Sciatic nerve (tissue), 2 donors: Measurements from ENCODE around the gene UBXN6. TPM values are rescaled to one million over a fixed set of nuclear protein-coding genes. Genes with fewer than 3 reads are reported as not detected.

Experiments used
- ATAC-seq: fragments of 200-7000 bp; cut with Tn5 transposase; one replicate; pipeline ENCODE4 v1.9.1; 2020; ENCODE audit warnings: mild to moderate bottlenecking, moderate library complexity
- DNase-seq: peaks from one replicate; pipeline ENCODE4 v3.0.0-alpha.2; 2020; ENCODE audit warnings: low spot score
- intact Hi-C: fragments of 100-400 bp; cut with DNase I; formaldehyde crosslinking; loops from one replicate; pipeline ENCODE4 v1.14.2; 2022
- total RNA-seq: library from RNA; stranded (reverse); fragmentation: NEBNext Ultra II Directional; extraction: Animal tissue kit (Norgen Biotek cat#: 25700); gene quantifications from one replicate; pipeline ENCODE4 v1.2.1, GENCODE V29; 2021
- donor health status: DM: no; HTN: no; CAD: no.
- donor health status: DM: no; HTN: no; CAD: no.

The UBXN6 gene
- 107 TPM for total RNA-seq

- peak; percentile 90 for ATAC-seq
- DNase-seq, result peak; percentile 98
- intact Hi-C loops, result no loop called here
These were observed at the start of gene UBXN6 for GRCh38 chr19:4457654-4458395. Gene UBXN6, minus strand, starts transcription at chr19:4457794. Its CDS starts 97 bp downstream, at chr19:4457697.

GRCh38 chr19:4507150-4507452 lies 49.5 kb upstream of the UBXN6 start:
- intact Hi-C loops, result no loop called here
- ATAC-seq (no peak), DNase-seq (no peak)

GRCh38 chr19:4506449-4507149 lies 49.0 kb upstream of the UBXN6 start:
- ATAC-seq, result no peak
- intact Hi-C loops, result no loop called here
- DNase-seq, result no peak

- ATAC-seq, result no peak
- no peak for DNase-seq
- intact Hi-C loops, result no loop called here
These were observed 48.2 kb upstream of the UBXN6 start for GRCh38 chr19:4505570-4506448.

- ATAC-seq, result peak; percentile 20
- intact Hi-C loops, result no loop called here
- no peak for DNase-seq
These were observed 47.4 kb upstream of the UBXN6 start for GRCh38 chr19:4504891-4505569.

GRCh38 chr19:4504297-4504701 lies 46.7 kb upstream of the UBXN6 start:
- intact Hi-C loops, result no loop called here
- DNase-seq, result no peak
- ATAC-seq, result peak; percentile 18

DNA sequence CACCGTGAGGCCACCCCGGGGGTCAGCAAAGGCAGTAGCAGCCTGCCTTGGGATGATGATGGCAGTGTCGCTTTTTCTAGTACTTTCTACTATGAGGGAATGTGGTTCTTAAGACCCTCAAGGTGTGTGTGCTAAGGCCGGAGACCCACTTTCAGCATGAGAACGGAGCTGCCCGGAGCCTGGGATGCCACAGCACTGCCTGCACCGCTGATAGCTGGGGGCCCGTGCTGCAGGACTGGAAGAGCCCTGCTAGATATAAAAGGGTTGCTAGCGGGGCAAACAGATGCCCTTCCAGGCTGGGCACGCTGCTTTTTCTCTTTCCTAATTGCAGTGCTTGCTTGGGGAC lies 46.2 kb upstream of the UBXN6 start:
- ATAC-seq, result no peak
- intact Hi-C loops, result no loop called here

GRCh38 chr19:4503132-4503824 lies 45.7 kb upstream of the UBXN6 start:
- intact Hi-C loops, result no loop called here
- DNase-seq (peak; percentile 57), ATAC-seq (no peak)

More for the DNA sequence above, 46.2 kb upstream of the UBXN6 start:
- DNase-seq, result no peak

DNA sequence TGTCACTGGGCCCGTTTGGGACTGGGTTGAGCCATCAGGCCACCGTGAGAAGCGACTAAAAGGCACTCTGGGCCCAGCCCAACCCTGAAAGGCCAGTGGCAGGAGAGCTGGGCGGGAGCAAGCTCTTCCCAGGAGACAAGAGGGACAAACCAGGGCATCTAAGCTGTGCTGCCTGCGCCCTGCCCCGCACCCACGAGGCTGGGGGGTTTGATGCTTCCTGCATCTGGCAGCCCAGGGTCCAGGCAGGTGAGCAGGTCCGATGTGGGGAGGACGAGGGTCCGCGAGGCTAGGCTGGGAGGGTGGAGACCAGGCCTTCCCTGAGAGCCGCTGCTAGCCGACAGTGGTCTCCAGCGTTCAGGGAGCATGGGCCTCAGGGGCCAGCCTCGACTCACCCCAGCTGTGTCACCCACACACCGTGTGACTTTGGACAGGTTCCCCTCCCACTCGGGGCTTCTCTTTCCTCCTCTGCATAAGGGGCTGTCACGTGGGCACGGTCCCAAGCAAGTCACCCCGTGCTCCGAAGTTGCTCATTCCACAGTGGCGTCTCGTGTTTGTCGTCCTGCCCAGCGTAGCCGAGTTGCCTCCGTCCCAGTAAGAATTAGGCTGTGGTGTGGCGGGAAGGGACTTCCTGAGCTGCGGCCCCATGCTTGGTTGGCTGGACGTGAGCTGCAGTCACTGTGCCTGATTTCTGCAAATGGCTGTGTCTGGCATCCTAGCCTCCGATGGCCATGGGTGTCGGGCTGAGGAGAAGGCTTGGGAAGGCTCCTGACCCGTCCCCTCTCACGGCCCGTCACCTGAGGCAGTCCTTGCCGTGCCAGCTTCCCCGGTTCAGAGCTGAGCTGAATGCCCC lies 44.9 kb upstream of the UBXN6 start:
- intact Hi-C loops, result no loop called here
- DNase-seq (no peak), ATAC-seq (no peak)

- ATAC-seq (no peak), DNase-seq (peak; percentile 51)
- intact Hi-C loops, result no loop called here
These were observed 44.1 kb upstream of the UBXN6 start for GRCh38 chr19:4501691-4502090.

GRCh38 chr19:4500841-4501591 lies 43.4 kb upstream of the UBXN6 start:
- intact Hi-C loops, result no loop called here
- no peak for ATAC-seq
- DNase-seq, result peak; percentile 55

- intact Hi-C loops, result no loop called here
- ATAC-seq (no peak), DNase-seq (no peak)
These were observed 42.3 kb upstream of the UBXN6 start for GRCh38 chr19:4499855-4500254.

- intact Hi-C loops, result no loop called here
- DNase-seq (no peak), ATAC-seq (no peak)
These were observed 41.7 kb upstream of the UBXN6 start for GRCh38 chr19:4499318-4499717.

- ATAC-seq, result no peak
- intact Hi-C loops, result no loop called here
- no peak for DNase-seq
These were observed 41.1 kb upstream of the UBXN6 start for GRCh38 chr19:4498694-4499093.

DNA sequence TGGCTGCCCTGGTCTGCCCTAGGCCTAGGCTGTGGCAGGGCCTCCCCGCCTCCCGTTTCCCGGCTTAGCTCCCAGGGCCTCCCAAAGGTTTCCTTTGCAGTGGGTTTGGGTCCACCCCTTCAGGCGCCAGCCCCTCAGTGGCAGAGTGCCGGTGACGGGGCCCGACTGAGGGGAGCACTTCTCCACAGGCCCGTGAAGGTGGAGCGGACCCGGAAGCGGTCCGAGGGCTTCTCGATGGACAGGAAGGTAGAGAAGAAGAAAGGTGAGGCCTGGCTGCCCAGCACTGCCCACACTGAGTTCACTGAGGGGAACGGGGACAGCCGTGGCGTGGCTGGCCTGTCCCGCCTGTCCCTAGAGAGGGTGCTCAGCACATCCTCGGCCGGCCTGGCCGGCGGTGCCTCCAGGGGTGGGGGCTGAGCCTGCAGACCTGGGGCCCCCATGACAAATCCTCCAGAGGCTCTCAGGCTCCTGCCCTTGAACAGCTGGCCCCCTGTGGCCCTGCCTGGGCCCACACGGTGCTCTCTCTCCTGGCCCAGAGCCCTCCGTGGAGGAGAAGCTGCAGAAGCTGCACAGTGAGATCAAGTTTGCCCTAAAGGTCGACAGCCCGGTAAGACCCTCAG lies 40.3 kb upstream of the UBXN6 start:
- DNase-seq, result no peak
- intact Hi-C loops, result no loop called here
- ATAC-seq, result no peak

DNA sequence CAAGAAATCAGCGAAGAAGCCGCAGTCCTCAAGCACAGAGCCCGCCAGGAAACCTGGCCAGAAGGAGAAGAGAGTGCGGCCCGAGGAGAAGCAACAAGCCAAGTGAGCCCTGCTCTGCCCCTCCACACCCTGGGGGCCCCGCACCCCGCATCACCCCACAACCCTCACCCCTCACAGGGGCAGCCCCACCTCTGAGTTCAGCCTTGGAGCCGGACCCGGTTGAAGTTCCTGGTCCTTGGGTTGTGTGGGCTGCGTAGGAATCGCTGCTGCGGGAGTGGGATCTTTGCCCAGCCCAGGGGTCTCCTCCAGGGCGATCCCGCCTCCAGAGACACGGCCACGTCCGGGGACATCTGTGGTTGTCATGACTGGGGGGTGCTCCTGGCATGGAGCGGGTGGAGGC lies 38.7 kb upstream of the UBXN6 start:
- no peak for ATAC-seq
- no peak for DNase-seq
- intact Hi-C loops, result no loop called here

DNA sequence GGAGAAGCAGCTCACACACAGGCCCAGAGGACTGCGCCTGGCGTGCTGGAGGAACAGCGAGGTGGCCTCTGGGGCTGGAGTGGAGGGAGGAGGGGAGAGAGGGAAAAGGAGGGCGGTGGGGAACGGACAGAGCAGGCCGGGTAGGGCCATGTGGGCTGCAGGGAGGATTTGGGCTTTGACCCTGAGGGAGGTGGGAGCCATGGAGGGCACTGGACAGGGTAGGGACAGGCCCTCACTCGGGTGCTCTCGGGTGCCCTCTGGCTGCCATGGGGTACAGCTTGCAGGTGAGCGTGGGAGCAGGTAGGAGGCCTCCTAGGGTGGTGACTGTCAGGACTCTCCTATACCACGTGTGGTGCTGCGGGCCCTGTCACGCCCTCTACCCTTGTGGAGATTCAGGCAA lies 37.9 kb upstream of the UBXN6 start:
- intact Hi-C loops, result no loop called here
- ATAC-seq, result peak; percentile 12
- no peak for DNase-seq
